Common myeloid progenitor, CD34-positive (primary cell): Measurements from ENCODE around the gene DPP10.

Experiments used
- CTCF ChIA-PET: fragments of 350-600 bp; sonication (Branson Sonifier 250); formaldehyde crosslinking; loops from one replicate; lab custom pipeline; 2021; ENCODE audit warnings: antibody characterized with exemption; lab: Charles Lee
- POLR2A ChIA-PET: fragments of 350-600 bp; sonication (Branson Sonifier 250); formaldehyde crosslinking; loops from one replicate; lab custom pipeline; 2021; ENCODE audit warnings: antibody characterized with exemption; lab: Charles Lee
- DNase-seq, 3 donors: peaks; one replicate each; pipeline versions ENCODE4 v3.0.0 to v3.0.0-alpha.2; 2013
- H3K27ac ChIP-seq, 2 experiments: 1 replicate in 1 of 2; 2 replicates in 1 of 2; pipeline ENCODE4 v1.7.0; 2013; ENCODE audit warnings: inconsistent platforms in 2 of 2, low read length in 2 of 2, mild to moderate bottlenecking in 2 of 2, low read depth in 1 of 2, moderate library complexity in 1 of 2; ENCODE audit not compliant: severe bottlenecking in 2 of 2, insufficient read depth in 1 of 2, poor library complexity in 1 of 2
- H3K27me3 ChIP-seq, 5 experiments: replicated peaks in 2 of 5; 1 replicate in 3 of 5; 2 replicates in 2 of 5; pipeline versions ENCODE4 v1.6.1 to v1.7.0; 2013; ENCODE audit warnings: low read length in 4 of 5, mild to moderate bottlenecking in 2 of 5, moderate library complexity in 2 of 5, inconsistent platforms in 1 of 5; ENCODE audit not compliant: insufficient read depth in 5 of 5, control insufficient read depth in 4 of 5
- H3K36me3 ChIP-seq, 4 experiments: 1 replicate in 2 of 4; 2 replicates in 2 of 4; pipeline versions ENCODE4 v1.6.1 to v1.7.0; 2013; ENCODE audit warnings: low read length in 3 of 4, control low read depth in 1 of 4, mild to moderate bottlenecking in 1 of 4; ENCODE audit not compliant: control insufficient read depth in 4 of 4, insufficient read depth in 4 of 4
- H3K4me1 ChIP-seq, 4 experiments: 1 replicate in 3 of 4; 2 replicates in 1 of 4; pipeline versions ENCODE4 v1.6.1 to v1.7.1; 2013; ENCODE audit warnings: low read length in 3 of 4, mild to moderate bottlenecking in 3 of 4, control low read depth in 1 of 4, inconsistent platforms in 1 of 4, moderate library complexity in 1 of 4; ENCODE audit not compliant: control insufficient read depth in 4 of 4, insufficient read depth in 4 of 4; ENCODE audit errors: control extremely low read depth in 1 of 4
- H3K4me3 ChIP-seq, 7 experiments: 1 replicate in 4 of 7; 2 replicates in 3 of 7; pipeline versions ENCODE4 v1.5.1 to v1.7.0; 2013; ENCODE audit warnings: mild to moderate bottlenecking in 7 of 7, low read length in 6 of 7, moderate library complexity in 6 of 7, inconsistent platforms in 2 of 7, low read depth in 2 of 7, control low read depth in 1 of 7; ENCODE audit not compliant: insufficient read depth in 4 of 7, control insufficient read depth in 1 of 7; ENCODE audit errors: extremely low read depth in 1 of 7
- H3K9me3 ChIP-seq, 5 experiments: 1 replicate in 4 of 5; 2 replicates in 1 of 5; pipeline versions ENCODE4 v1.6.1 to v1.7.1; 2013; ENCODE audit warnings: low read length in 4 of 5, mild to moderate bottlenecking in 2 of 5, inconsistent platforms in 1 of 5, low read depth in 1 of 5, moderate library complexity in 1 of 5; ENCODE audit not compliant: control insufficient read depth in 4 of 5, insufficient read depth in 2 of 5; ENCODE audit errors: control extremely low read depth in 1 of 5
- WGBS: methylation state at CpG from one replicate; pipeline ENCODE4 v1.1.5; 2013; ENCODE audit not compliant: insufficient coverage; 5-methylcytosine and 5-hydroxymethylcytosine counted together

DPP10 gene

DNA sequence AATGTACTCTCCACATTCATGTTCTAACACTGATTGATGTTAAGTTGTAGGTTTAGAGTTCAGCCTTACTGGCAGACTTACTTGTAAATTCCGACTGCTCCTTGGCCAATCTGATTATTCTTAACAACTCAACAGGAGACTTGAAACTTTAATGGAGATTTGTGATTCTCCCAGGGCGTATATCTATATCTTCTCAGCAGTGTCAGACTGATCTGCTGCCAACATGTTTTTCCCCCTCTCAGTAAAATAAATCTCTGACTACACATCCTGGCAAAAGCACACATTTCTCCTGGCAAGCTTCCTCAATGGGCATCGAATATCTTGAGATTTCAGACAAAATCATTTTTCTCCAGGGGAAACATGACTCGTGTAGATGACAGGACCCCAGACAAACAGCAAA is 1041.2 kb downstream of the DPP10 start:
- Histone ChIP-seq H3K27ac (no peak overlapping the region), H3K9me3 (no peaks in the 10 kb centered on the region), H3K36me3 (no peaks in the 10 kb centered on the region), H3K4me3 (no peak overlapping the region), H3K27me3 (no peaks in the 10 kb centered on the region), H3K4me1 (no peaks in the 10 kb centered on the region)
- DNase-seq, result no peak
- ChIA-PET CTCF (no interaction called here), POLR2A (no interaction called here)
- 93% methylated on average over 4 of the region's 4 CpGs for WGBS

DNA sequence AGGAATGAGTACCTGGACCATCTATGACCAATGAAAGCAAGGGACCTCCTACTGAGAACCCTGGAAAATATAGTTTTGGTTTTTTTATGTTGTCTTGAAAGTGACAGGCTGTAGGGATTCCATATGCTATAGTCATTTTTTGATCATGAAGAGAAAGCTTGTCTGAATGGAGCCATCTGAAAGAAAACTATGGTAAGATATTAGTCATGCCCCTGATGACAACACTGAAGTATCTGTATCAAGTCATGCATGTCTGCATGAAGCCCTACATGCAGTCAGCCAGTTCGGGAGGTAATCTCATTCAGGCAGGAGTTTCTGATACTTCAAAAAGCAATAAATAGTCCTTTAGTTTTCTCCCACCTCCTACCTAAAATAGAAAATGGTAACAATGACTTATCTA is 1042.0 kb downstream of the DPP10 start:
- Histone ChIP-seq H3K27ac (no peak overlapping the region), H3K36me3 (no peaks in the 10 kb centered on the region), H3K4me3 (no peak overlapping the region), H3K9me3 (no peaks in the 10 kb centered on the region), H3K4me1 (no peaks in the 10 kb centered on the region), H3K27me3 (no peaks in the 10 kb centered on the region)
- CTCF ChIA-PET, result no interaction called here
- POLR2A ChIA-PET, result no interaction called here
- whole genome bisulfite sequencing, result 100% methylated on average over 1 of the region's 1 CpG
- DNase-seq, result no peak

DNA sequence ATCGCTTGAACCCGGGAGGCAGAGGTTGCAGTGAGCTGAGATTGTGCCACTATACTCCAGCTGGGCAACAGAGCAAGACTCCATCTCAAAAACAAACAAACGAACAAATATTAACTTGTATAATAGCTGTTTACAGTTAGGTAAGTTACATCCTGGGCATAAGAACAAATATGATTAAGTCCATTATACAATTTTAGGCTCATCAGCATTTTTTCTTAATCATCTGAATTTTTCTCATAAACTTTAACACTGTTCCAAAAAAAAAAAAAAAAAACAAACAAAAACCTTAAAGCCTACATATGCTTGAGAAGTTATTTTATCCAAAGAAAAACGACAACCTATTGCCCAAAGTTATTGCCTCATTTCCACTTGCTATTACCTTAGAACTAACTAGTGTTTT is 1042.5 kb downstream of the DPP10 start:
- POLR2A ChIA-PET, result no interaction called here
- DNase-seq, result no peak
- Histone ChIP-seq H3K4me1 (no peaks in the 10 kb centered on the region), H3K27ac (no peak overlapping the region), H3K9me3 (no peaks in the 10 kb centered on the region), H3K27me3 (no peaks in the 10 kb centered on the region), H3K4me3 (no peak overlapping the region), H3K36me3 (no peaks in the 10 kb centered on the region)
- CTCF ChIA-PET, result no interaction called here
- no CpG with 5 or more reads among the region's 4 CpGs for WGBS

DNA sequence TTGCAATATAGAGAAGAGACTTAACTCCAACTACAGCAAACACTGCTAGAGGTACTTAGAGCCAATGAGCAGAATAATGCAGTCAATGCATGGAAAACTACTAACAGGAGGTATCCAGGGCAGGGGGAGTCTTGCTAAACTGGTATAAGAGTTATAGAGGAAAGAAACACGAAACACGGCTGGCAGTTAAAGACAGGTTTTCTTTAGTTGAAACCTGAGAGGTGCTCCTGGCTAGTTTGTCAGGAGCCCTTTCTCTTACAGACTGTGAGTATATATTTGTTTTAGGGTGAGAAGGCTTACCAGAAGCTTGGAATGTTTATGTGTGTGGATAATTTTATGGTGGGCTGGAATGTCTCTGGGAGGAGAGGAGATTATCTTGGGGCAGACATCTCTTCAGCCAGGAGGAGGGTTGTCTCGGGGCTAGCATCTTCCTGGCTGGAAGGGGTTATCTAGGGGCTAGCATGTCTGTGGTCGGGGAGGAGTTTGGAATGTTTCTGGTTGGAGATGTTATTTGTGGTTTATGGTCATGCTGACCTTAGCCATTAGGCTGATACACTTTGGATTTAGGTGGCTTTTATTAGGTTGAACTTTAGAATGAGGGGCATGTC is 1048.8 kb downstream of the DPP10 start:
- Histone ChIP-seq H3K9me3 (no peaks in the 10 kb centered on the region), H3K4me1 (no peaks in the 10 kb centered on the region), H3K36me3 (no peaks in the 10 kb centered on the region), H3K4me3 (no peak overlapping the region), H3K27ac (no peak overlapping the region), H3K27me3 (no peaks in the 10 kb centered on the region)
- WGBS, result 88% methylated on average over 3 of the region's 4 CpGs
- no peak for DNase-seq
- CTCF ChIA-PET, result no interaction called here
- POLR2A ChIA-PET, result no interaction called here

DNA sequence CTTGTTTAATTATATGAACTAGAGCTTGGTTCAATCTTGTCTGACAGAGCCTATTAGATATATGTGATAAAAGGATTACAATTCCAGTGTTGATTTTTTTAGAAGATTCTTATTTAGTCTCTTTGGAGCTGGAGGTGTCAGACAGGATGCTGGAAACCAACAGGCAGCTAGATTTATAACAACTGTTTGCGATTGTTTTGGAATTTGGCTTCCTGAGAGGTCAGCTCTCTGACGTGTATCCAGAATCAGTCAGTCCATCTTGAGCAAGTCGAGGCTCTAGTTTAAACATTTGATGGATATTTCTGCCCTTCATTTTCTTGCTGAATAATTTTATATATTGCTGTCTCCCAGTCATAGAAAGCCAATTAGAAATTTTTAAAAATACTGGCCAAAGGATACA is 1062.9 kb downstream of the DPP10 start:
- Histone ChIP-seq H3K36me3 (no peaks in the 10 kb centered on the region), H3K4me1 (no peaks in the 10 kb centered on the region), H3K4me3 (no peak overlapping the region), H3K27ac (no peak overlapping the region), H3K9me3 (no peaks in the 10 kb centered on the region), H3K27me3 (no peaks in the 10 kb centered on the region)
- ChIA-PET POLR2A (no interaction called here), CTCF (no interaction called here)
- WGBS, result 43% methylated on average over 1 of the region's 3 CpGs
- DNase-seq, result no peak

DNA sequence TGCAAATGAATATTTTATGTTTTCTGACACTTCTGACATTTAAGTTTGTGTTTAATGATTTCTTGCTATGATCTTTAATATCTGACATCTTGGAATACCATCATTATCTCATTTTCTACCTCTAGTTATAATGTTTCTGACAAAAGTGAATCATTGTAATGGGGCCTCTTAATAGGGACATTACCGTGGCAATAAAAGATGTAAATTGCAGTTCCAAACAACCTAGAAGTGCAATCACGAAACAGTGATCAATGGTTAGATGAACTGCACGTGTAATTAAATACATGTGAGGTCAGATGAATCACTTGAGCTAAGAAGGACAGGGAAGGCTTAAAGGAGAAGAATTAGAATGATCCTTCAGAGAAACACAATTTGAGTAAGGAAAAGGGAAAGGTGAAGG is 1078.3 kb downstream of the DPP10 start:
- Histone ChIP-seq H3K4me1 (no peaks in the 10 kb centered on the region), H3K4me3 (no peak overlapping the region), H3K36me3 (no peaks in the 10 kb centered on the region), H3K27ac (no peak overlapping the region), H3K9me3 (no peaks in the 10 kb centered on the region), H3K27me3 (no peaks in the 10 kb centered on the region)
- ChIA-PET POLR2A (no interaction called here), CTCF (no interaction called here)
- 85% methylated on average over 3 of the region's 3 CpGs for WGBS
- no peak for DNase-seq

DNA sequence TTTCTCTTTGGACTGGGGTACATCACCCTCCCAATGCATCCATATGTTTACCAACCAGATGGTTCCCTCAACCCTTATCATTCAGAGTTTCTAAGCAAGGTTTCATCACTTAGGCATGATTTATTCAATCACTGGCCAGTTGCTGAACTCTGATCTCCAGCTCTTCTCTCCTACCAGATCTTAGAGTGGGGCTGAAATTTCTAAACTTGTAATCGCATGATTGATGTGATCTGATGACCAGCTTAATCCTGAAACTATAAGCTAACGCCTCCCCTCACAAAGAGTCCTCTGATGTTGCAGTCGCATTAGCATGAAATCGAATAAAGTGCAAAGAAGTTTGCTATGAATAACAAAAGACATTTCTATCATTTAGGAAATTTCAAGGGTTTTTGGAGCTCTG is 1082.0 kb downstream of the DPP10 start:
- 88% methylated on average over 2 of the region's 4 CpGs for WGBS
- H3K4me1 ChIP-seq, result no peaks in the 10 kb centered on the region
- DNase-seq, result no peak
- H3K27ac ChIP-seq, result no peak overlapping the region
- CTCF ChIA-PET, result no interaction called here
- POLR2A ChIA-PET, result no interaction called here
- H3K4me3 ChIP-seq, result no peak overlapping the region
- H3K27me3 ChIP-seq, result no peaks in the 10 kb centered on the region
- H3K9me3 ChIP-seq, result no peaks in the 10 kb centered on the region
- H3K36me3 ChIP-seq, result no peaks in the 10 kb centered on the region
